HG03520 (cell line): ENCODE measurements around the gene WNT6.
"Not testable (repeated sequence)": the region's sequence is repeated elsewhere in the genome, so short reads cannot be mapped to it uniquely, and the experiment has no call there.

ENCODE experiments used
- ATAC-seq: cut with Tn5 transposase; IDR thresholded peaks from one replicate; pipeline ENCODE4 v1.9.1; 2021; ENCODE audit warnings: mild to moderate bottlenecking, moderate library complexity; ENCODE audit not compliant: unreplicated experiment

Gene WNT6

GRCh38 chr2:218830526-218831306, 28.9 kb upstream of the WNT6 start:
- ATAC-seq: no peak

- ATAC-seq: no peak
Observed at GRCh38 chr2:218831378-218831990, 28.1 kb upstream of the WNT6 start, which contains the start of gene PRKAG3. Gene PRKAG3 (minus strand): TSS chr2:218831803.

DNA sequence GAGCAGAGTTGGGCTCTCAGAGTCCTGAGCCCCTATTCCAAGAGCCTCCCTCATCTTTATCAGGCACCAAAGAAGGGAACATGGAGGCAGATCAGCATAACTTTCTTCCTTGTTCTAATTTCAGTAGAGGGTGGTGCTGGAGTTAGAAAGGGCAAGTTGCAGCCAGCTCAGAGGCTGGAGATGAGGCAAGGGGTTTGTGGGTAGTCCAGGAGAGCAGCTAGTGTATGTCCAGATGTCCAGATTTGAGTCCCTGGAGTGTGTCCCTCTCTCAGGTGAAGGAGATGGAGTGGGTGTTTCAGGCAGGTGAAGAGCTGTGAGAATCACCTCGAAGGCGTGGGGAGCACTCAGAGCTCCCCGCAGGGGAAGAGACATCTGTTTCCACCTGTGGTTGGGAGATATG, 27.5 kb upstream of the WNT6 start:
- no peak for ATAC-seq

DNA sequence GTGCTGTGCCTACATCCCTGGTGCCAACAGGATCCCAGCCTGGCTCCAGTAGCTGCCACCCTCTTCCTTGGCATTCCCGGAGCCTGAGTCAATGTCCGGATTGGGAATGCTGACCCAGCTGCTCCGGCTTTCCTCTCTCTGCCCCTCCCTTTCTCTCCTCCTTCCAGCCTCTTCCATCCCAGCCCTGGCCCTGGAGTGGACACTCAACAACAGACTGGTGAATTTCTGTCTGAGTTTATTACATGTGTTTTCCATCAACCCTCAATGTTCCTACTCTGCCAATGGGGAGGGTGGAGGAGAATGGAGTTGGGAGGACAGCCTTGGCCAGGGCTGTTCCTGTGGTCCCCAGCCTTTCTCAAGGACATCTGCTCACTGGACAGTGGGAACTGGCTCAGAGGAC, 27.1 kb upstream of the WNT6 start:
- no peak for ATAC-seq

GRCh38 chr2:218833023-218833609, 26.5 kb upstream of the WNT6 start:
- ATAC-seq: no peak

- no peak for ATAC-seq
Observed at GRCh38 chr2:218834685-218835084, 24.9 kb upstream of the WNT6 start.

DNA sequence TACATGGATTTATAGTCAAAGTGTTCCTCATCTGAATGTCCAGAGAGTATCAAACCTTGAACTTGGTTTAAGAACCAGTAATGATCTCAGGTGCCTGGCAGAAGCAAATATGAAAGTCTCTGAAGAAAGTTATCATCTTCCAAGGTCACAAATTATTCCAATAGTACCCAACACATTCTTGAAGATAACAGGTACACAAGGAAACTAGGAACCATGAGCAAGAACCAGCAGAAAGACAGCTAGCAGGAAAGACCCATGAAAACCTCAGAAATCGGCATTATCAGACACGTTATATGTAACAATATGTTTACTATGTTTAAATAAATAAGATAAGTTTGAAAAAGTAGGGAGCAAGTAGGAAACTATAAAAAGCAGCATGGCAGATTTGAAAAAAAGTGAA, 22.1 kb upstream of the WNT6 start:
- no peak for ATAC-seq

DNA sequence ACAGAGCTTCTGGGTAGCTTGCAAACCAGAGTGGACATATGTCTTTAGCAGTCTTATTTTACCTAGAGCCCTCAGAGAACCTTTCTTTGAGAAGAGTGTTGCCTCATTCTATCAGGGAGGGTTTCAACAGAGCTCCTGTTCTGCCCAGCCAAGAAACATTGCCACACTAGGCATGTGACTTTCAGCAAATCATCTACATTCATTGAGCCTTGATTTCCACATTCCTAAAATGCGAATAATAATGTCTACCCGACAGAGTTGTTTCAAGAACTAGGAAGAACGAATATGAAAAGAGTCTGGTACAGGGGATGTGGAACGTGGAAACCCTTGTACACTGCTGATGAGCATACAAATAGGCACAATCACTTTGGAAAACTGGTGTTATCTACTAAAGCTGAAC, 20.2 kb upstream of the WNT6 start:
- ATAC-seq: no peak

DNA sequence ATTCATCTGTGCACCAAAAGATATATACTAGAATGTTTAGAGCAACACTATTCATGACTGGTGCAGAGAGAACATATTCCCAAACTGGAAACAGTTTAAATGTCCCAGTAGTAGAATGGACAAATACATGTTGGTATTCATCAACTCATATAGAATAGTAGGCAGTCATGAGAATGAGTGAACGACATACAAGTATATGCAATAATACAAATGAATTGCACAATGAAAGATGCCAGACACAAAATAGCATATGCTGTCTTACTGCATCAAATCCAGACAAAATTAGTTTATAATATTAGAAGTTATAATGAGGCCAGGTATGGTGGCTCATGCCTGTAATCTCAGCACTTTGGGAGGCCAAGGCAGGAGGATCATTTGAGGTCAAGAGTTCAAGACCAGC, 19.7 kb upstream of the WNT6 start:
- ATAC-seq: no peak

- ATAC-seq: not testable (repeated sequence)
Observed at GRCh38 chr2:218844334-218844733, 15.3 kb upstream of the WNT6 start.

DNA sequence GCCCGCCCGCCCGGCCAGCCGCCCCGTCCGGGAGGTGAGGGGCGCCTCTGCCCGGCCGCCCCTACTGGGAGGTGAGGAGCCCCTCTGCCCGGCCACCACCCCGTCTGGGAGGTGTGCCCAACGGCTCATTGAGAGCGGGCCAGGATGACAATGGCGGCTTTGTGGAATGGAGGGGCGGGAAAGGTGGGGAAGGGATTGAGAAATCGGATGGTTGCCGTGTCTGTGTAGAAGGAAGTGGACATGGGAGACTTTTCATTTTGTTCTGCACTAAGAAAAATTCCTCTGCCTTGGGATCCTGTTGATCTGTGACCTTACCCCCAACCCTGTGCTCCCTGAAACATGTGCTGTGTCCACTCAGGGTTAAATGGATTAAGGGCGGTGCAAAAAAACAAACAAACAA, 12.6 kb upstream of the WNT6 start:
- ATAC-seq: not testable (repeated sequence)

DNA sequence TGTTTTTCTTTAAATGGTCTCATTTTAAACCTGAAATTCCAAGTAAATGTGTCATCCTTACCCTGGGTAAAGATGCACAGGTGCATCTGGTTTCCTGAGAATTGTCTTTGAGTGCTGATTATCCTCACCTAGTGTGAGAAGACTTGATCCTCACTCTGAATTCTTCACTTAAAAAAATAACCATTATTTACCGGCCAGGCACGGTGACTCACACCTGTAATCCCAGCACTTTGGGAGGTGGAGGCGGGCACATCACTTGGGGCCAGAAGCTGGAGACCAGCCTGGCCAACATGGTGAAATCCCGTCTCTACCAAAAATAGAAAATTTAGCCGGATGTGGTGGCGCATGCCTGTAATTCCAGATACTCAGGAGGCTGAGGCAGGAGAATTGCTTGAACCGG, 9.9 kb upstream of the WNT6 start:
- ATAC-seq: no peak

- ATAC-seq: no peak
Observed at GRCh38 chr2:218850796-218851195, 8.8 kb upstream of the WNT6 start.

- ATAC-seq: no peak
Observed at GRCh38 chr2:218851286-218851685, 8.3 kb upstream of the WNT6 start.

GRCh38 chr2:218852911-218853667, 6.5 kb upstream of the WNT6 start:
- no peak for ATAC-seq

DNA sequence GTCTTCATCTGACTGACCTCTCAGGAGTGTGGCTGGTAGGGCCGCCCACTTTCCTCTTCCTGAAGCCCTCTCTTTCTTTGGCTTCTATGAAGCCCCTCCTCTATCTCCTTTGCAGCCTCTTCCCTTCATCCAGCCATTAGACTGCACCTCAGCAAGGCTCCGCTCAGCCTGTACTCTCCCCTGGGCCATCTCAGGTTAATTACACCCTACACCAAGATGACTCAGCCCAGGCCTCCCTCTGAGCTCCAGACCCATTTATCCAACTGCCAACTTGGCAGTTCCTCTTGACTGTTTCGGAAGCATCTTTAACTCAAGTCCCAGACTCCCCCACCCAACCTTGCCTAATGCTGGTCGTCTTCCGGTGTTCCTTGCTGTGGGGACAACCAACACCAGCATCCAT, 5.8 kb upstream of the WNT6 start:
- ATAC-seq: no peak

GRCh38 chr2:218854860-218855259, 4.7 kb upstream of the WNT6 start:
- ATAC-seq: no peak

DNA sequence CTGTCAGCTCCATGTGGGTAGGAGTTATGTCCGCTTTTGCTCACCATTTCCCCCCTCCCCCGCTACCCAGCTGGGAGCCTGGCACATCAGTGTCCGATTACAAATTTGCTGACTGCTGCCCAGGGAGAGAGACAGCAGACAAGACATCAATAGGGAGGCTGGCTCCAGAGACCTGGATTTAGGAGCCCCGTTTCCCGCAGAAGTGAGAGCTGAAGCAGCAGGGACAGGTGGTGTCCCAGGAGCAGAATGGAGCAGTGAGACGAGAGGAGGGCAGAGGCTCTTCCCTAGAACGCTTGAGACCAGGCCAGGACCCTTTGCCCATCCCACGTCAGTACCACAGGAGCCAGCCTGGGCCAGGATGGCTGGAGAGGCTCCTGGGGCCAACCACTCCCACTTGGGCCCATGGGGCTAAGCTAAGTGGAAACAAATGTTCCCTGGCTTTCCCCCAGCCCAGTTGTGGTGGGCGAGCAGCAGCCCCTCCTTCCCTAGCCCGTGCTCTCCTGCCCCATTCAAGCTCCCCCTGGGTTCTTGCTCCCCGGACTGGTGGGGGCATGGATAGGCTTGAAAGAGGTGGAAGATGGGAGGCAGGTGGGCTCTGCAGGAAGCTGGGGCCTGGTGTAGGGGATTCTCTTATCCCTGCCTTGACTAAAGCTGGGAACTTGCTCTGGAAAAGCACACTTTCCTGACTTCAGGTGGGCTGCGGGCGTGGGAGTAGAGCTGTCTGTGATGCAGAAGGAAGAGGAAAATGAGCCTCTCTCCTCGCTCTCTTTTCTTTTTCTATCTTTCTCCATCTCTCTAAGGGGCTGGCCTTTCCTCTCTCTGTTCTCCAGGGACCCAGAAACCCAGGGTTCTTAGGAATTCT, 4.1 kb upstream of the WNT6 start:
- no peak for ATAC-seq

- ATAC-seq: no peak
Observed at GRCh38 chr2:218856167-218856895, 3.3 kb upstream of the WNT6 start.

DNA sequence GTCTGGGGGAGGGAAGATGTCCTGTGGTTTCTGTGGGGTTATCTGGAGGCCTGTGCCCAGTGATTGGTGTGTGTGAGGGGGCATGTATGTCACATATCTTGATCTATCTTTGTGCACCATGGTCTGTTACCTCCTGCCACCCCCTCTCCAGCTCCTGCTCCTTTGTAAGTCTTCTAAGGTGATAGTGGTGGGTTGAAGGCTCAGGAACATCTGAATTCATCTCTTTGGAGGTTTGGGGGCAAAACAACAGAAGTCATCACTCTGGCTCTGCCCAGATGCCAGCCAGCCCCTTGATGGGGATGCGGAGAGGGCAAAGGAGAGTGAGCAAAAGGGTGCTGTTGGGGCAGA, 2.7 kb upstream of the WNT6 start:
- no peak for ATAC-seq
